ENCODE measurements around the gene WDR81.

GRCh38 chr17:1774390-1775176 lies 50.1 kb downstream of the WDR81 start:
- no peak for TF ChIP-seq CTCF (IDR thresholded peaks at IDR 0.05; ENCODE audit: low read depth, low read length)
- TF ChIP-seq EZH2phosphoT487 (IDR thresholded peaks at IDR 0.05; ENCODE audit: low read depth) = no peak

Measured in OCI-LY3 (cell line).